ENCODE results near the gene GOLGA1.
A peak's percentile ranks its signal among the peaks of the same experiment; 100 is the strongest.

GOLGA1 gene

DNA sequence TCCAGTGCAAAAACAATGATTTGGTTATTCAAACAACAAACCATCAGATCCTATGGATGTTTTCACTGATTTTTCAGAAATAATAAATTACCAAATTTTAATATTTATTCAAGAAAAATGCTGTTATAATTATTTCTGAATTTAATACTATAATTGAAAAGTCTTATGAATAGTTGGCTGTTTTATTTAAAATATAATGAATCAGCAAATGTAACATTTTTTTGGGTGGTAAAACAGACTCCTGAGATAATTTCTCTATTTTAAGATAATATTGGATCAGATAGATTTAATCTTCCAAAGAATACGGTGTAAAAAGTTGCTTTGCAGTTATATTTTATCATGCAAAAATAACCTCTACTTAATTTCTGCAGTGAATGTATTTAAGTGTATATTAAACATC, 5.3 kb upstream of the GOLGA1 start:
- H3K4me3 ChIP-seq (ENCODE audit: low read depth, low read length), result no peak overlapping the region
- no peak for DNase-seq
- H3K9me3 ChIP-seq (ENCODE audit: severe bottlenecking), result no peaks in the 10 kb centered on the region
- H3K27ac ChIP-seq, result no peak overlapping the region
- H3K27me3 ChIP-seq (ENCODE audit: insufficient read depth, low read depth, severe bottlenecking), result no peaks in the 10 kb centered on the region
- peaks cover 3% of the 10 kb centered on the region; the same call in 1 of the 2 replicates for H3K36me3 ChIP-seq
- TF ChIP-seq, protein P1, sequence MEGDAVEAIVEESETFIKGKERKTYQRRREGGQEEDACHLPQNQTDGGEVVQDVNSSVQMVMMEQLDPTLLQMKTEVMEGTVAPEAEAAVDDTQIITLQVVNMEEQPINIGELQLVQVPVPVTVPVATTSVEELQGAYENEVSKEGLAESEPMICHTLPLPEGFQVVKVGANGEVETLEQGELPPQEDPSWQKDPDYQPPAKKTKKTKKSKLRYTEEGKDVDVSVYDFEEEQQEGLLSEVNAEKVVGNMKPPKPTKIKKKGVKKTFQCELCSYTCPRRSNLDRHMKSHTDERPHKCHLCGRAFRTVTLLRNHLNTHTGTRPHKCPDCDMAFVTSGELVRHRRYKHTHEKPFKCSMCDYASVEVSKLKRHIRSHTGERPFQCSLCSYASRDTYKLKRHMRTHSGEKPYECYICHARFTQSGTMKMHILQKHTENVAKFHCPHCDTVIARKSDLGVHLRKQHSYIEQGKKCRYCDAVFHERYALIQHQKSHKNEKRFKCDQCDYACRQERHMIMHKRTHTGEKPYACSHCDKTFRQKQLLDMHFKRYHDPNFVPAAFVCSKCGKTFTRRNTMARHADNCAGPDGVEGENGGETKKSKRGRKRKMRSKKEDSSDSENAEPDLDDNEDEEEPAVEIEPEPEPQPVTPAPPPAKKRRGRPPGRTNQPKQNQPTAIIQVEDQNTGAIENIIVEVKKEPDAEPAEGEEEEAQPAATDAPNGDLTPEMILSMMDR (IDR thresholded peaks at IDR 0.05; ENCODE audit: low read depth, low read length), result no peak

DNA sequence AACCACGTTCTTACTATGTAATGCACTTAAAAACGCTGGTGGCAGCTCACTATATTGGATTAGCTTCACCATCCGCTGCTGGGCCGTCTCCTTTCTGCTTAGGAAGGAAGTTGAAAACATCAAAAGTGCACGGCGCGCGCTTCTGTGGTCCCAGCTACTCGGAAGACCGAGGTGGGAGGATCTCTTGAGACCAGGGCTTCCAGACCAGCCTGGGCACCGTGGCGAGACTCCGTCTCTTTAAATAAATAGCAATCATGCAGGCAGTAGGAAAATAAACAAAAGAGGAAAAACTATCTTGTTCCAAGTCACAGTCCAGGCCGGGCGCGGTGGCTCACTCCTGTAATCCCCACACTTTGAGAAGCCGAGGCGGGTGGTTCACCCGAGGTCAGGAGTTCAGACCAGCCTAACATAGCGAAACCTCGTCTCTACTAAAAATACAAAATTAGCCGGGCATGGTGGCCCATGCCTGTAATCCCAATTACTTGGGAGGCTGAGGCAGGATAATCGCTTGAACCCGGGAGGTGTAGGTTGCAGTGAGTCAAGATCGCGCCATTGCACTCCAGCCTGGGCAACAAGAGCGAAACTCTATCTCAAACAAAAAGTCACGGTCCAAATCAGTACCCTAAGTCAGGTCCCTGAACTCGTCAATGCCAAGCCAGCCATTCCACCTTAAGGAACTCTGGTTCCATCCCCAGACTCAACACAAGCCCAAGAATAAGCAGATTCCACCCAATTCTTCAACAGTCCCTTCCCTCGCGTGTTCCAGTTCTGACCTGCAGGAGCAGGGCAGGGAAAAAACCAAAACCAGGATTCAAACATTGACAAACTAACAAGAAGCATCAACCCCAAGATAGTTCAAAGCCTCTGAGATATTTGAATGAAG, 1.0 kb upstream of the GOLGA1 start:
- TF ChIP-seq, protein P1 (IDR thresholded peaks at IDR 0.05; ENCODE audit: low read depth, low read length), result 0 out of 2 replicates have a peak, but pooled peaks have one; percentile 15
- H3K36me3 ChIP-seq, result peaks cover 3% of the 10 kb centered on the region; the same call in 1 of the 2 replicates
- H3K9me3 ChIP-seq (ENCODE audit: severe bottlenecking), result no peaks in the 10 kb centered on the region
- peak; percentile 74 for DNase-seq
- peak overlapping the region; percentile 92 for H3K4me3 ChIP-seq (ENCODE audit: low read depth, low read length)
- no peaks in the 10 kb centered on the region for H3K27me3 ChIP-seq (ENCODE audit: insufficient read depth, low read depth, severe bottlenecking)
- peak overlapping the region; percentile 83 for H3K27ac ChIP-seq

DNA sequence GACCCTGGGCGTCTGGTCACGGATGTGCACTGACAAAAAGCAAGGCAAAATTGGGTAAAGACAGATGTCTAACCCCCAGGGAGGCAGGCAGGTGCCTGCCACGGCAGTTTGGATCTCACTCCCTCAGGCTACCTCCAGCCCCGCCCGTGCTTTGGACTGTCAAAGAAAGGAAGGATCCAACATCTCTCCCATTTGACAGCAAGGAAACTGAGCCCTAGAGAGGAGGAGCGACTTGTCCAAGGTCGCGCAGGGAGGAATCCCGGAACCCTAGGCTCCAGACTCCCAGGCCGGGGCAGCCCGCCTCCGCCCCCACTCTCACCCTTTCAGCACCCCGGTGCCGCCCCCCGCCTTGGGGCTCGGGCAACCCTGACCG, 376 bp downstream of the GOLGA1 start:
- no peak for DNase-seq
- peak overlapping the region; percentile 92 for H3K4me3 ChIP-seq (ENCODE audit: low read depth, low read length)
- peak overlapping the region; percentile 83 for H3K27ac ChIP-seq
- H3K36me3 ChIP-seq, result peaks cover 3% of the 10 kb centered on the region; the same call in 1 of the 2 replicates
- H3K9me3 ChIP-seq (ENCODE audit: severe bottlenecking), result no peaks in the 10 kb centered on the region
- TF ChIP-seq, protein P1 (IDR thresholded peaks at IDR 0.05; ENCODE audit: low read depth, low read length), result no peak
- H3K27me3 ChIP-seq (ENCODE audit: insufficient read depth, low read depth, severe bottlenecking), result no peaks in the 10 kb centered on the region

DNA sequence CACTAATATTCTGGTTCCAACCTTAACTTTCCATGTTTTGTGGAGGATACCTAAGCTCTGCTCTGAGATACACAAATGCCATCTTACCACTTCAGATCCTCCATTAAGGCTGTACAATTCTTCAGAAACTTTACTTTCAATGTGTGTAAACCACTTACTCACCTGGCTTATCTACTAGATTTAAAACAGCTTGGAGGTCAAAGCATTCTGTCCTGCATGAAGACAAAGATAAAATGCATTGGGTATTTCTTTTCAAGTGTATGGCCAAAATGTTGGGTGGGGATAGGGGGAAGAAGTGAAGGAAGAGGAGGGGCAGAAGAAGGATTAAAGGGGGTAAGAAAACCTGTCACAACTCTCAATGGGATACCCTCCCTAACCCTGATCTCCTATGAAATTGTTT, 939 bp downstream of the GOLGA1 start:
- Histone ChIP-seq H3K27me3 (ENCODE audit: insufficient read depth, low read depth, severe bottlenecking) (no peaks in the 10 kb centered on the region), H3K27ac (peak overlapping the region; percentile 83), H3K4me3 (ENCODE audit: low read depth, low read length) (peak overlapping the region; percentile 92), H3K9me3 (ENCODE audit: severe bottlenecking) (no peaks in the 10 kb centered on the region), H3K36me3 (peaks cover 3% of the 10 kb centered on the region; the same call in 1 of the 2 replicates)
- TF ChIP-seq, protein P1 (IDR thresholded peaks at IDR 0.05; ENCODE audit: low read depth, low read length), result no peak
- DNase-seq, result no peak

DNA sequence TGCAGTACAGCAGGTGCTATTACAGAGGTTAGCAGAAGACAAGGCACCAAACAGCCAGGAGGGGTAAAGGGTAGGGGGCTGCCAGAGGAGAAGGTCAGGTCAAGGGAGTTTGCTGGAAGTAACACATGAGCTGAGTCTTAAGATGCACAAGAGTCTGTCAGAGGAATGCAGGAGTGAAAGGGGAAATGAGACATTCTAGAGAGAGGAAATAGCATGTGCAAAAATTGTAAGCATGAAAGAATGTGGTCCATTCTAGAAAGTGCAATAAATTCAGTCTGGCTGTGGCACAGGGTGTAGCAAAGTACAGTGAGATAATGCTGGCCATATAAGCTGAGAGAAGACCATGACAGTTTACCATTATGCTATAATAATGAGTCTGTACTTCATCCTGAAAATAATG, 6.6 kb downstream of the GOLGA1 start:
- Histone ChIP-seq H3K4me3 (ENCODE audit: low read depth, low read length) (no peak overlapping the region), H3K9me3 (ENCODE audit: severe bottlenecking) (no peaks in the 10 kb centered on the region), H3K27ac (no peak overlapping the region), H3K27me3 (ENCODE audit: insufficient read depth, low read depth, severe bottlenecking) (no peaks in the 10 kb centered on the region), H3K36me3 (peaks cover 2% of the 10 kb centered on the region; the same call in 1 of the 2 replicates)
- TF ChIP-seq, protein P1 (IDR thresholded peaks at IDR 0.05; ENCODE audit: low read depth, low read length), result no peak
- DNase-seq, result no peak

All from WERI-Rb-1 (cell line).